ENCODE data around the gene ABI1. TPM values are rescaled to one million over a fixed set of nuclear protein-coding genes. Genes with fewer than 3 reads are reported as not detected.
"Not testable (repeated sequence)": the region's sequence is repeated elsewhere in the genome, so short reads cannot be mapped to it uniquely, and the experiment has no call there.

The ABI1 gene
- total RNA-seq, 1 donor from 2014 or later = 61.1 TPM

GRCh38 chr10:26857991-26858706 is 2.6 kb downstream of the ABI1 start:
- FAIRE-seq (no peak), DNase-seq (ENCODE audit: low read depth) (peak; percentile 54)
- TF ChIP-seq CTCF (IDR thresholded peaks at IDR 0.05; ENCODE audit: insufficient read depth, low read length, severe bottlenecking) = no peak
- Histone ChIP-seq H3K27me3 (ENCODE audit: control insufficient read depth, insufficient read depth, low read length) (no peaks in the 10 kb centered on the region), H3K36me3 (ENCODE audit: control insufficient read depth, insufficient read depth, low read length) (no peaks in the 10 kb centered on the region), H3K4me3 (ENCODE audit: low read depth, low read length) (peak overlapping the region; percentile 26)

GRCh38 chr10:26857553-26857952 is 3.2 kb downstream of the ABI1 start:
- H3K27me3 ChIP-seq (ENCODE audit: control insufficient read depth, insufficient read depth, low read length); H3K4me3 ChIP-seq (ENCODE audit: low read depth, low read length); DNase-seq (ENCODE audit: low read depth); H3K36me3 ChIP-seq (ENCODE audit: control insufficient read depth, insufficient read depth, low read length); FAIRE-seq: not testable (repeated sequence)

DNA sequence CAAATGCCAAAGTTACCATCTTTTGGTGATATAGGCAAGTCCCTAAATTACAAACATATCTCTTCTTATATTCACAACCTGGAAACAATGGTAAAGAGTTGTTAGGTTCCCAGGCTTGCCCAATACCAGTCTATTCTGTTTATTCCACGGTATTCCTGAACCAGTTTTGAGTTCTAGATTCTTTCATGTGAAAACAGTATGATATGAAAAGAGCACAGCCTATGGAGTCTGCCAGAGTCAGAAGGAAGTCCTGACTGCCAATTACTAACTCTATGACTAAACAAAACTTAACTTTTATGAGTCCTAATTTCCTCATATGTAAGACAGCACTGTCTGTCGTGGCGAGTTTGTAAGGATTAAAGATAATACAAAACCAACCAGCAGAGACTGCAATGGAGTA is 5.6 kb downstream of the ABI1 start:
- no peak for TF ChIP-seq CTCF (IDR thresholded peaks at IDR 0.05; ENCODE audit: insufficient read depth, low read length, severe bottlenecking)
- Histone ChIP-seq H3K36me3 (ENCODE audit: control insufficient read depth, insufficient read depth, low read length) (no peaks in the 10 kb centered on the region), H3K4me3 (ENCODE audit: low read depth, low read length) (no peak overlapping the region), H3K27me3 (ENCODE audit: control insufficient read depth, insufficient read depth, low read length) (no peaks in the 10 kb centered on the region)
- DNase-seq (ENCODE audit: low read depth) = peak; percentile 78
- FAIRE-seq = no peak

- FAIRE-seq = no peak
- TF ChIP-seq CTCF (IDR thresholded peaks at IDR 0.05; ENCODE audit: insufficient read depth, low read length, severe bottlenecking) = no peak
- Histone ChIP-seq H3K4me3 (ENCODE audit: low read depth, low read length) (no peak overlapping the region), H3K27me3 (ENCODE audit: control insufficient read depth, insufficient read depth, low read length) (no peaks in the 10 kb centered on the region), H3K36me3 (ENCODE audit: control insufficient read depth, insufficient read depth, low read length) (no peaks in the 10 kb centered on the region)
- DNase-seq (ENCODE audit: low read depth) = peak; percentile 41
Measured at GRCh38 chr10:26854524-26854923, 6.2 kb downstream of the ABI1 start.

DNA sequence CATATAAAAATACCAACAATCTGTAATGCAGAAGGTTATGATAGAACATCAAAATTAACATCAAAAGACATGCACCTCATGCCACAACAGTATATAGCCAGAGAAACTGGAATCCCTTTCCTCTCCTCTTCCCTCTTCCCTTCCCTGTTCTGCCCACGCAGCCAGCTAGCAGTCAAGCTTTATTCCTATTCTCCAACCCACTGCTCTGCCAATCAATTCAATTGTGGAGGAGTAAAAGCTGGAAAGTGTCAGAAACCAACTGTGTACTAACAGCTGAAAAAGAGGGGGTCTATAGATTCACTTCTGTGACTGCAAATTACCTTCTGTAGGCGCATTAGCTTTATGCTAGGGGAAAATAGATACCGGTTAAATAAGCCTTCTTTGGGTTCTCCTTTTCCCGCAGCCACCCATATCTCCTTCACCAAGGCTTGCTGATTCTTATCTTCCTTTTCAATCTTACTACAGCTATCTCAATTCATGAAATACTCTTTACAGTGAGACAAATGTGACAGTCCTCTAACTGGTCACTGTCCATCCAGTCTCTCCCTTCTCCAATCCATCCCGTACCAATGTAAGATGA is 16.3 kb downstream of the ABI1 start:
- TF ChIP-seq CTCF (IDR thresholded peaks at IDR 0.05; ENCODE audit: insufficient read depth, low read length, severe bottlenecking) = no peak
- DNase-seq (ENCODE audit: low read depth) = no peak
- H3K27me3 ChIP-seq (ENCODE audit: control insufficient read depth, insufficient read depth, low read length) = no peaks in the 10 kb centered on the region
- FAIRE-seq = no peak
- no peak overlapping the region for H3K4me3 ChIP-seq (ENCODE audit: low read depth, low read length)
- H3K36me3 ChIP-seq (ENCODE audit: control insufficient read depth, insufficient read depth, low read length) = peaks cover 2% of the 10 kb centered on the region

GRCh38 chr10:26843736-26844135 is 17.0 kb downstream of the ABI1 start:
- FAIRE-seq (no peak), DNase-seq (ENCODE audit: low read depth) (peak; percentile 84)
- Histone ChIP-seq H3K27me3 (ENCODE audit: control insufficient read depth, insufficient read depth, low read length) (no peaks in the 10 kb centered on the region), H3K36me3 (ENCODE audit: control insufficient read depth, insufficient read depth, low read length) (peaks cover 2% of the 10 kb centered on the region), H3K4me3 (ENCODE audit: low read depth, low read length) (no peak overlapping the region)
- no peak for TF ChIP-seq CTCF (IDR thresholded peaks at IDR 0.05; ENCODE audit: insufficient read depth, low read length, severe bottlenecking)

Measured in bronchial epithelial cell (primary cell).